ENCODE measurements around the gene COA5. TPM values are rescaled to one million over a fixed set of nuclear protein-coding genes. Genes with fewer than 3 reads are reported as not detected.

The COA5 gene
- total and polyA plus RNA-seq, 4 donors: 9.7 to 42.0 (median 19.5) TPM

- Histone ChIP-seq H3K4me3 (ENCODE audit: low read depth in 1 of 3, low read length in 3 of 3) (no peak overlapping the region), H3K36me3 (ENCODE audit: control insufficient read depth in 4 of 4, insufficient read depth in 3 of 4, low read depth in 1 of 4, low read length in 3 of 4) (peaks cover 0 to 18% (median 7%) of the 10 kb centered on the region in 4 donors), H3K27ac (ENCODE audit: low read depth in 1 of 2, low read length in 2 of 2) (no peak overlapping the region), H3K9ac (ENCODE audit: low read depth in 1 of 2, low read length in 2 of 2) (no peak overlapping the region), H3K9me3 (ENCODE audit: control insufficient read depth in 4 of 4, low read length in 3 of 4) (no peaks in the 10 kb centered on the region), H3K4me1 (ENCODE audit: control insufficient read depth in 4 of 4, insufficient read depth in 4 of 4, low read length in 3 of 4) (peaks cover 0 to 7% (median 3%) of the 10 kb centered on the region in 4 donors), H3K27me3 (ENCODE audit: control insufficient read depth in 4 of 4, insufficient read depth in 4 of 4, low read length in 3 of 4) (no peaks in the 10 kb centered on the region)
- no peak for TF ChIP-seq EGR1 (IDR thresholded peaks at IDR 0.05; ENCODE audit: low read depth in 2 of 2)
- no peak for TF ChIP-seq MAX (IDR thresholded peaks at IDR 0.05)
- TF ChIP-seq, protein P1, sequence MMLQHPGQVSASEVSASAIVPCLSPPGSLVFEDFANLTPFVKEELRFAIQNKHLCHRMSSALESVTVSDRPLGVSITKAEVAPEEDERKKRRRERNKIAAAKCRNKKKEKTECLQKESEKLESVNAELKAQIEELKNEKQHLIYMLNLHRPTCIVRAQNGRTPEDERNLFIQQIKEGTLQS (IDR thresholded peaks at IDR 0.05): no peak
- TF ChIP-seq, protein P2, sequence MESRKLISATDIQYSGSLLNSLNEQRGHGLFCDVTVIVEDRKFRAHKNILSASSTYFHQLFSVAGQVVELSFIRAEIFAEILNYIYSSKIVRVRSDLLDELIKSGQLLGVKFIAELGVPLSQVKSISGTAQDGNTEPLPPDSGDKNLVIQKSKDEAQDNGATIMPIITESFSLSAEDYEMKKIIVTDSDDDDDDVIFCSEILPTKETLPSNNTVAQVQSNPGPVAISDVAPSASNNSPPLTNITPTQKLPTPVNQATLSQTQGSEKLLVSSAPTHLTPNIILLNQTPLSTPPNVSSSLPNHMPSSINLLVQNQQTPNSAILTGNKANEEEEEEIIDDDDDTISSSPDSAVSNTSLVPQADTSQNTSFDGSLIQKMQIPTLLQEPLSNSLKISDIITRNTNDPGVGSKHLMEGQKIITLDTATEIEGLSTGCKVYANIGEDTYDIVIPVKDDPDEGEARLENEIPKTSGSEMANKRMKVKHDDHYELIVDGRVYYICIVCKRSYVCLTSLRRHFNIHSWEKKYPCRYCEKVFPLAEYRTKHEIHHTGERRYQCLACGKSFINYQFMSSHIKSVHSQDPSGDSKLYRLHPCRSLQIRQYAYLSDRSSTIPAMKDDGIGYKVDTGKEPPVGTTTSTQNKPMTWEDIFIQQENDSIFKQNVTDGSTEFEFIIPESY (IDR thresholded peaks at IDR 0.05): no peak
- no peak for TF ChIP-seq TAF1 (conservative IDR thresholded peaks at IDR 0.05)
- TF ChIP-seq GABPA (IDR thresholded peaks at IDR 0.05 in 1 of 2, conservative IDR thresholded peaks at IDR 0.05 in 1 of 2): no peak
- TF ChIP-seq, protein P3, sequence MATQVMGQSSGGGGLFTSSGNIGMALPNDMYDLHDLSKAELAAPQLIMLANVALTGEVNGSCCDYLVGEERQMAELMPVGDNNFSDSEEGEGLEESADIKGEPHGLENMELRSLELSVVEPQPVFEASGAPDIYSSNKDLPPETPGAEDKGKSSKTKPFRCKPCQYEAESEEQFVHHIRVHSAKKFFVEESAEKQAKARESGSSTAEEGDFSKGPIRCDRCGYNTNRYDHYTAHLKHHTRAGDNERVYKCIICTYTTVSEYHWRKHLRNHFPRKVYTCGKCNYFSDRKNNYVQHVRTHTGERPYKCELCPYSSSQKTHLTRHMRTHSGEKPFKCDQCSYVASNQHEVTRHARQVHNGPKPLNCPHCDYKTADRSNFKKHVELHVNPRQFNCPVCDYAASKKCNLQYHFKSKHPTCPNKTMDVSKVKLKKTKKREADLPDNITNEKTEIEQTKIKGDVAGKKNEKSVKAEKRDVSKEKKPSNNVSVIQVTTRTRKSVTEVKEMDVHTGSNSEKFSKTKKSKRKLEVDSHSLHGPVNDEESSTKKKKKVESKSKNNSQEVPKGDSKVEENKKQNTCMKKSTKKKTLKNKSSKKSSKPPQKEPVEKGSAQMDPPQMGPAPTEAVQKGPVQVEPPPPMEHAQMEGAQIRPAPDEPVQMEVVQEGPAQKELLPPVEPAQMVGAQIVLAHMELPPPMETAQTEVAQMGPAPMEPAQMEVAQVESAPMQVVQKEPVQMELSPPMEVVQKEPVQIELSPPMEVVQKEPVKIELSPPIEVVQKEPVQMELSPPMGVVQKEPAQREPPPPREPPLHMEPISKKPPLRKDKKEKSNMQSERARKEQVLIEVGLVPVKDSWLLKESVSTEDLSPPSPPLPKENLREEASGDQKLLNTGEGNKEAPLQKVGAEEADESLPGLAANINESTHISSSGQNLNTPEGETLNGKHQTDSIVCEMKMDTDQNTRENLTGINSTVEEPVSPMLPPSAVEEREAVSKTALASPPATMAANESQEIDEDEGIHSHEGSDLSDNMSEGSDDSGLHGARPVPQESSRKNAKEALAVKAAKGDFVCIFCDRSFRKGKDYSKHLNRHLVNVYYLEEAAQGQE (IDR thresholded peaks at IDR 0.05): no peak
- TF ChIP-seq HNF4G (IDR thresholded peaks at IDR 0.05): no peak
- no peak for TF ChIP-seq CTCF (IDR thresholded peaks at IDR 0.05; ENCODE audit: low read depth, low read length, missing input control)
- TF ChIP-seq NR2F2 (IDR thresholded peaks at IDR 0.05): no peak
- no peak for TF ChIP-seq FOXA2 (IDR thresholded peaks at IDR 0.05)
- WGBS: 94% methylated on average over 10 of the region's 10 CpGs
- DNase-seq (ENCODE audit: low spot score): no peak
These were observed 27.5 kb downstream of the COA5 start for GRCh38 chr2:98580656-98581284.

GRCh38 chr2:98579926-98580325, 28.4 kb downstream of the COA5 start:
- Histone ChIP-seq H3K4me3 (ENCODE audit: low read depth in 1 of 3, low read length in 3 of 3) (no peak overlapping the region), H3K27me3 (ENCODE audit: control insufficient read depth in 4 of 4, insufficient read depth in 4 of 4, low read length in 3 of 4) (no peaks in the 10 kb centered on the region), H3K9ac (ENCODE audit: low read depth in 1 of 2, low read length in 2 of 2) (no peak overlapping the region), H3K36me3 (ENCODE audit: control insufficient read depth in 4 of 4, insufficient read depth in 3 of 4, low read depth in 1 of 4, low read length in 3 of 4) (peaks cover 1 to 20% (median 9%) of the 10 kb centered on the region in 4 donors), H3K27ac (ENCODE audit: low read depth in 1 of 2, low read length in 2 of 2) (no peak overlapping the region), H3K4me1 (ENCODE audit: control insufficient read depth in 4 of 4, insufficient read depth in 4 of 4, low read length in 3 of 4) (peaks cover 0 to 7% (median 3%) of the 10 kb centered on the region in 4 donors), H3K9me3 (ENCODE audit: control insufficient read depth in 4 of 4, low read length in 3 of 4) (no peaks in the 10 kb centered on the region)
- 97% methylated on average over 7 of the region's 7 CpGs for WGBS
- TF ChIP-seq CTCF (IDR thresholded peaks at IDR 0.05; ENCODE audit: low read depth, low read length, missing input control) (no peak), FOXA2 (IDR thresholded peaks at IDR 0.05) (no peak)
- DNase-seq (ENCODE audit: low spot score): no peak

Measured in liver (tissue), 9 donors.